Stimulated activated CD4-positive, alpha-beta T cell treated with anti-CD3 and anti-CD28 coated beads, Interleukin-1b, Interleukin-23, amount 100 ng/mL, for 24 hours (primary cell): ENCODE results near the gene CHST9.
"Not testable (repeated sequence)": the region's sequence is repeated elsewhere in the genome, so short reads cannot be mapped to it uniquely, and the experiment has no call there.

Source experiments
- DNase-seq, 4 experiments: peaks; one replicate each; pipeline ENCODE4 v3.0.0-alpha.2; 2020; ENCODE audit warnings: low read depth in 4 of 4, low spot score in 1 of 4

Gene CHST9

GRCh38 chr18:27175245-27175644 is 9.9 kb downstream of the CHST9 start:
- no peak for DNase-seq

GRCh38 chr18:27171993-27172392 is 13.1 kb downstream of the CHST9 start:
- DNase-seq, result no peak

GRCh38 chr18:27165412-27165811 is 19.7 kb downstream of the CHST9 start:
- DNase-seq, result no peak

- no peak for DNase-seq
Measured at GRCh38 chr18:27164905-27165304, 20.2 kb downstream of the CHST9 start.

GRCh38 chr18:27163197-27163716 is 21.9 kb downstream of the CHST9 start:
- not testable (repeated sequence) for DNase-seq

GRCh38 chr18:27149240-27149639 is 35.9 kb downstream of the CHST9 start:
- DNase-seq, result not testable (repeated sequence)

GRCh38 chr18:27144672-27145071 is 40.4 kb downstream of the CHST9 start:
- no peak for DNase-seq

GRCh38 chr18:27143580-27144287 is 41.4 kb downstream of the CHST9 start:
- DNase-seq, result no peak

GRCh38 chr18:27142891-27143290 is 42.2 kb downstream of the CHST9 start:
- no peak for DNase-seq

GRCh38 chr18:27141876-27142275 is 43.2 kb downstream of the CHST9 start:
- DNase-seq, result no peak

- no peak for DNase-seq
Measured at GRCh38 chr18:27138079-27138478, 47.0 kb downstream of the CHST9 start.

- DNase-seq, result no peak
Measured at GRCh38 chr18:27136208-27136535, 48.9 kb downstream of the CHST9 start.

- DNase-seq, result no peak
Measured at GRCh38 chr18:27135504-27136207, 49.5 kb downstream of the CHST9 start.

- no peak for DNase-seq
Measured at GRCh38 chr18:27130065-27130630, 55.0 kb downstream of the CHST9 start.

- DNase-seq, result no peak
Measured at GRCh38 chr18:27124196-27124595, 60.9 kb downstream of the CHST9 start.

GRCh38 chr18:27121108-27121507 is 64.0 kb downstream of the CHST9 start:
- no peak for DNase-seq

GRCh38 chr18:27120246-27120645 is 64.9 kb downstream of the CHST9 start:
- no peak for DNase-seq

GRCh38 chr18:27118973-27119372 is 66.1 kb downstream of the CHST9 start:
- no peak for DNase-seq

- DNase-seq, result no peak
Measured at GRCh38 chr18:27114842-27115241, 70.3 kb downstream of the CHST9 start.

- DNase-seq, result no peak
Measured at GRCh38 chr18:27113358-27113757, 71.8 kb downstream of the CHST9 start.

GRCh38 chr18:27110319-27110718 is 74.8 kb downstream of the CHST9 start:
- DNase-seq, result no peak

- DNase-seq, result no peak
Measured at GRCh38 chr18:27109451-27109850, 75.7 kb downstream of the CHST9 start.
